GM12873 (cell line): Measurements from ENCODE around the gene SRPK3.

Source experiments
- TF ChIP-seq, protein P1 (sequence below): IDR thresholded peaks from 2 replicates; pipeline ENCODE4 v1.5.1; 2012; ENCODE audit warnings: low read depth, mild to moderate bottlenecking, moderate library complexity, low read length, control low read depth; ENCODE audit not compliant: insufficient read depth; ENCODE audit errors: missing control alignments

Gene SRPK3

GRCh38 chrX:153818571-153819383 is 37.9 kb downstream of the SRPK3 start:
- TF ChIP-seq, protein P1, sequence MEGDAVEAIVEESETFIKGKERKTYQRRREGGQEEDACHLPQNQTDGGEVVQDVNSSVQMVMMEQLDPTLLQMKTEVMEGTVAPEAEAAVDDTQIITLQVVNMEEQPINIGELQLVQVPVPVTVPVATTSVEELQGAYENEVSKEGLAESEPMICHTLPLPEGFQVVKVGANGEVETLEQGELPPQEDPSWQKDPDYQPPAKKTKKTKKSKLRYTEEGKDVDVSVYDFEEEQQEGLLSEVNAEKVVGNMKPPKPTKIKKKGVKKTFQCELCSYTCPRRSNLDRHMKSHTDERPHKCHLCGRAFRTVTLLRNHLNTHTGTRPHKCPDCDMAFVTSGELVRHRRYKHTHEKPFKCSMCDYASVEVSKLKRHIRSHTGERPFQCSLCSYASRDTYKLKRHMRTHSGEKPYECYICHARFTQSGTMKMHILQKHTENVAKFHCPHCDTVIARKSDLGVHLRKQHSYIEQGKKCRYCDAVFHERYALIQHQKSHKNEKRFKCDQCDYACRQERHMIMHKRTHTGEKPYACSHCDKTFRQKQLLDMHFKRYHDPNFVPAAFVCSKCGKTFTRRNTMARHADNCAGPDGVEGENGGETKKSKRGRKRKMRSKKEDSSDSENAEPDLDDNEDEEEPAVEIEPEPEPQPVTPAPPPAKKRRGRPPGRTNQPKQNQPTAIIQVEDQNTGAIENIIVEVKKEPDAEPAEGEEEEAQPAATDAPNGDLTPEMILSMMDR: no peak

- TF ChIP-seq, protein P1: no peak
Observed at GRCh38 chrX:153819384-153820040, 38.7 kb downstream of the SRPK3 start.

DNA sequence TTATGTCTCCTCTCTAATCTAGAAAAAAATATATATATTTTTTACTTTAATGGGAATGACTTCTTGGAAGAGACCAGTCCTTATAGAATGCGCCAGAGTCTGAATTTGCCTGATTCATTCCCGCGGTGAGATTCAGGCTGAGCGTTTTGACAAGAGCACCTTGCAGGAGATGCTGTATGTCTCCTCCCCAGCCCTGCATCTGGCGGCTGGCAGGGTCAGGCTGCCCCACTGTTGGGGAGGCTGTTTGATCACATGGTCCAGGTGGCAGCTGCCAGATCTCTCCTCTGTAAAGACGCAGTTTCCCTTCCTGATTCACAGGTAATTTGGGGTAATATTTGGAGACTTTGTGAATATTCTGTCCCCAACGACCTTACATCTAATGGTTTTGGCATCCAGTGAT is 39.8 kb downstream of the SRPK3 start:
- TF ChIP-seq, protein P1: no peak

DNA sequence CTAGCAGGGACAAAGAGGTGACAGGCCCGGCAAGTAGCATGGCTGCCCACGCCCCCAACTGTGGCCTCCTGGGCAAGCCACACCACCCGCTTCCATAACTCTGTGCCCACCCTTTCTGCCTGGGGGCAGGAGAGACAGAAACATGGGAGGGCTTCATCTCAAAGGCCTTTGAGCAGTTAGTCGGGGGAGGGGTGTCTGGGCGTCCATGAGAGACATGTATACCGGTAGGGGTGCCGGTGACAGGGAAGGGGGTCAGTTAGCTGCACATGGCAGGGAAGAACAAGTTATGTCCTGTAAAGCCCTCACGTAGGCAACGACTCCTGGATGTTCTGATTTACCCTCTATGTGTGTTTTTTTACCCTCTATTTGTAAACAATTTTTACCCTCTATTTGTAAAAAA is 40.2 kb downstream of the SRPK3 start:
- TF ChIP-seq, protein P1: no peak

GRCh38 chrX:153824348-153824747 is 43.5 kb downstream of the SRPK3 start:
- TF ChIP-seq, protein P1: no peak

DNA sequence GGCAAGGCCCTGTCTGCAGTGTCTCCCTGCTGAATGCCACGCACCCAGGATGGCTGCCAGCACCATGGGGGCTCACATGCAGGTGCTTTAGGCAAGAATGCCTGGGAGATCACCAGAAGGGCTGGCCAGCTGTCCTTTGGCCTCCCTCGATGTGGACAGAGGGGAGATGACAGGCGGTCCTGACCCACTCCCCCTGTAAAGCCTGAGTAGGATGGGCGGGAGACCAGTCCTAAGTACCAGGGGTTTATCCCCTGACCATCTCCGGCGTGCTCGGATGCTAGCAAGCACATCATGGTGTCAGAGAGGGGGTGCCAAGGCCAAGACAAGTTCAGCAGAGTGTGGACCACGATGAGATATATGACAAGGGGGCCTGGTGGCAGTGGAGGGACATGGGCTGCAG is 44.2 kb downstream of the SRPK3 start:
- TF ChIP-seq, protein P1: no peak

DNA sequence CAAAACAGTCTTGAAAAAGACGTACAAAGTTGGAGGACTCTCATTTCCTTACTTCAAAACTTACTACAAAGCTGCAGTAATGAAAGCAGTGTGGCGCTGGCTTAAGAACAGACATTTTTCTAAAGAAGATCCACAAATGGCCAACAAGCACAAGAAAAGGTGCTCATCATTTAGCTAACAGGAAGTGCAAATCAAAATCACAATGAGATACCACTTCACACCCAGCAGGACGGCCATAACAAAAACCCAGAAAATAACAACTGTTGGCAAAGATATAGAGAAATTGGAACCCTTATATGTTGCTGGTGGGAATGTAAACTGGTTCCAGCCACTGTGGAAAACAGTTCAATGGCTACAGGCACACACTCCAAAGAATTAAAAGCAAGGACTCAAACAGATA is 46.2 kb downstream of the SRPK3 start:
- TF ChIP-seq, protein P1: no peak
